ENCODE measurements around the gene ADCY9.
"Not testable (repeated sequence)": the region's sequence is repeated elsewhere in the genome, so short reads cannot be mapped to it uniquely, and the experiment has no call there.

Gene ADCY9

DNA sequence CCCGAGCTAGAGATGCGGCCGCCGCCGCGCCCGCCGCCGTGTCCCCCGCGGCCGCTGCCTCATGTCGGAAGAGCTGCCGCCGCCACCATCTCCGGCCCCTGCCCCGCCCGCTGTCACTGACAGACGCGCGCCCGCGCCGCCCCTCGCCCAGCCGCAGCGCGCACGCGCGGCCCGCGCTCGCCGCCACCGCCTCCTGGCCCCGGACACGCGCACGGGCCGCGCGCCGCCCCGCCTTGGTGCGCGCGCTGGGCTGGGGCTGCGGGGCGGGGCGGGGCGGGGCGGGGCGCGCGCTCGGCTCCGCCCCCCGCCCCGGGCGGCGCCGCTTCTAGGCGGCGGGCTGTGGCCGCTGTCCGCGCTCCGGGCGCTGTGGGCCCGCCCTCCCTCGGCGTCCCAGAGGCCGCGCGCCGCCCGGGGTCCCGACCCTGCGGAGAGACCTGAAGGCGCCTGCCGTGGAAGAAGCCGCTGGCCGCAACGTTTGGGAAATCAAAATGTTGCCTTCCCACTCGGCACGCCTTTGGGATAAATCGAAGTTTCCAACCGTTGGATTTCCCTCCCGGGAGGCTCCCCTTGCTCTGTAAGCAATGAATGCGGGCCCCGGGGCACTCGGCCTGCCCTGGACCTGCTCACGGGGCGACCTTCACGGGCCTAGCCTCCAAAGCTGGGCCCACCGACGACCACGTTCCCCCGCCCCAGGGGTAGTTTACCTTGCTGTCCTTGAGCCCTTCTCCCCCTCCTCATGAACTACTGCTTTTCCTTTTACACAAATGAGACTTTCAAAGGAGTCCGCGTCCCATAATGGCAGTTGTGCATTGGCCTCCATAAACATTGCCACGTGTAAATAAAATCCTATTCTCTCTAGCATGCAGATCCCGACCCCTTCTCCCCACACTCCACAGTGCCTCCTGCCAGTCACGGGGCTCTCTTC is at the start of gene ADCY9:
Gene ADCY9 (minus strand): TSS at position 118 of the 925 bp plus-strand sequence. CDS start 1,000 bp downstream, outside the sequence.
- DNase-seq = peak; percentile 72

DNA sequence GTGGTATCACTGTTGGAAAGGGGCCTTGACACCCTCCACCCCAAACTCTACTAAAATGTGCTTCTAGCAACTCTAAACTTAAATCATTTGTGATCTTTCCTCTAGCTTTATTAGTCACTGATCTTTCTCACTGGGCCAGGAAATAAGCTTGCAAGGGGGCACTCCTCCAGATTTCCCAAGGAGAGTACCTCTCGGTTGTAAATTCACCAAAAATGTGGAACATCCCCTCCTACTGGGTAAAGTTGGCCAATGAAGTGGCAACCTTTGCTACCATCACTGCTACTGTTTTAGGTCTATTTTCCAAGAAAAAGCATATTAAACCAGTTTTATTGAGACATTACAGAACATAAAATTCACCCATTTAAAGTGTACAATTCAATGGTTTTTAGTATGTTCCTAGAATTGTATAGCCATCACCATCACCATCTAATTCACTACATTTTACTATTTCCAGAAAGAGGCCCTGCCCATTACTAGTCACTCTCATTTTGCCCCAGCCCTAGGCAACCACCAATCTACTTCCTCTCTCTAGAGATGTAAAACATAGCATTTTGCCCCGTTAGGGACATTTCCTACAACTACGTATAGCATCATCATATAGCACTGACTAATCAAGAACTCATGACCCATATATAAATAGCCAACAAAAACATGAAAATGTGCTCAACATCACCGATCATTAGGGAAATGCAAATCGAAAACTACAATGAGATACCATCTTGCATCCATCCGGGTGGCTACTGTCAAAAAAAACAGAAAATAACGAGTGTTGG is 44.6 kb upstream of the ADCY9 start:
- DNase-seq = no peak

- peak; percentile 51 for DNase-seq
Observed at GRCh38 chr16:4159726-4160125, 43.5 kb upstream of the ADCY9 start.

DNA sequence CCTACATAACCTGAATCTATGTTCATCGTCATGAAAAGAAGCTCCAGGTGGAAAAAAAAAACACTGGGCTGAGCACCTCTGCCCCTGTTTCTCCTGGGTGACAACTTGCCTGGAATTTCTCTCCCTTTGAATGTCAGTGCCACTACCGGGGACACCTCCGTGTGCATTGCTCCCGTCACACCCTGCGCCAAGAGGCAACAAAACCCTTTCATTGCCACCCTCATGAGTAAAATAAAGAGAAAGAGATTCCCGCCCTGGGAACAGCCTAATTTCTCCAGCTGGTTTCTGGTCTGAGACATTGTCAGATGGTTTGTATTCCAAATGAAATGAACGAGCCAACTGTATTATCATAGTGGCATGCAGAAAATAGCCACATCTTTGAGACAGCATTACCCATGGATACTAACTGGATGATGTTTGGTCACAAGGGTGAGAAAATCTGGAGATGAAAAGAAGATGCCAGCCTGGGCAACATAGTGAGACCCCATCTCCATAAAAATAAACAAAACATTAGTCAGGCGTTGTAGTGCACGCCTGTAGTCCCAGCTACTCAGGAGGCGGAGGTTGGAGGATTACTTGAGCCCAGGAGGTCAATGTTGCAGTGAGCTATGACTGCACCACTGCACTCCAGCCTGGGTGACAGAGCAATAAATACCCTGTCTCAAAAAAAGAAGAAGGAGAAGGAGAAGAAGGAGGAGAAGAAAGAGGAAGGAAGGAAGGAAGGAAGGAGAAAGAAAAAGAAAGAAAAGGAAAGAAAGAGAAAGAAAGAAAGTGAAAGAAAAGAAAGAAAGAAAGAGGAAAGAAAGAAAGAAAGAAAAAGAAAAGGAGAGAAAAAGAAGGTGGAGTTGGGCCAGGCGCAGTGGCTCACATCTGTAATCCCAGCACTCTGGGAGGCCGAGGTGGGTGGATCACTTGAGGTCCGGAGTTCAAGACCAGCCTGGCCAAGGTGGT is 42.2 kb upstream of the ADCY9 start:
- no peak for DNase-seq

- no peak for DNase-seq
Observed at GRCh38 chr16:4157376-4157825, 41.2 kb upstream of the ADCY9 start.

- not testable (repeated sequence) for DNase-seq
Observed at GRCh38 chr16:4156503-4156902, 40.3 kb upstream of the ADCY9 start.

- not testable (repeated sequence) for DNase-seq
Observed at GRCh38 chr16:4153364-4153763, 37.1 kb upstream of the ADCY9 start.

DNA sequence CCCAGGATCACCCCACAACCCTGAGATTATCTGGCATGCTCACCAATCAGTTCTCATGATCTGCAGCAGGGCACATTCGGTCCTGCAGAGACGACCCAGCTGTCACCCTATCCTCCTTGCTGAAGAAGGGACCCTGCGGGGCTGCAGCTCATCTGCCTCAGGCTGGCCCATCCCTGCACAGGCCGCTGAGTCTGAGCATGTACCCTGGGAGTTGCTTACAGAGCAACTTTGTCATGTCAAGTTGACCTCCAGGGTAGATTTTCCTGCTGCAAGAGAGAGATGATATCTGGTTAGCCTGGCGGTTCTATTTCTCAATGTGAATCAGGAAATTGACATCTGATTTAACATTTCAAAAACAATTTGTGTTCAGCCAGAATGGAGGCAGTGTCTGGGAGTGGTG is 36.0 kb upstream of the ADCY9 start:
- no peak for DNase-seq

GRCh38 chr16:4147236-4147635 is 31.0 kb upstream of the ADCY9 start:
- DNase-seq = no peak

- DNase-seq = no peak
Observed at GRCh38 chr16:4142268-4142667, 26.0 kb upstream of the ADCY9 start.

- no peak for DNase-seq
Observed at GRCh38 chr16:4141604-4142003, 25.4 kb upstream of the ADCY9 start.

DNA sequence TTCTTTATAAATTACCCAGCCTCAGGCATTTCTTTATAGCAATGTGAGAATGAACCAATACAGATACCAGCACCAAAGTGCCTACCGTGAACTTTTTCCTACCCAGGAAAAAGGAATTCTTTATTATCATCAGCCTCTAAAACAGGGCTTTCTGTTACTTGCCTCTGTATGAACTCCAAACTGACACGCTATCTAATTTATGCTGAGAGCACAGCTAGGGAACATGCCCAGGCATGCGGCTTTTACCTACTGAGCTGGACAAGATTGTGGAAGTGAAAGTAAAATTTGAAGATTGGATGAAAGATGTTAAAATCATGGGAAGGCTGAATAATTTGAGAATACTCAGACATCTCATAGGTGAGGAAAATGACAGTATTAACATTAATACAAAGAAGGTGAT is 24.4 kb upstream of the ADCY9 start:
- peak; percentile 61 for DNase-seq

DNA sequence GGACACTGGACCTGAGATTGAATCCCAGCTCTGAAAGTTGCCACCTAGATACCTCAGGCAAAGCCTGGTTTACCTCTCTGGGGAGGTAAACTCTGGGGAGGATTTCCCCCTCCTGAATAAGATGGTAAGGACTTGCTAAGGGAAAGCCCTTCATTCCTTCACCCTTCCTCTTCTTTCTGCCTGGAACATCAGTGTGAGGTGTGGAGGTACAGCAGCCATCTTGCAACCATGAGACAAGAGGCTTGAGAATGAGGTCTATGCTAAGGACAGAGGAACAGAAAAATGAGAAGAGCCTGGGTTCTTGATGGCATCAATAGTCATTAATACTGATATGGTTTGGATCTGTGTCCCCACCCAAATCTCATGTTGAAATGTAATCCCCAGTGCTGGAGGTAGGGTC is 23.7 kb upstream of the ADCY9 start:
- DNase-seq = no peak

- no peak for DNase-seq
Observed at GRCh38 chr16:4138713-4139112, 22.5 kb upstream of the ADCY9 start.

DNA sequence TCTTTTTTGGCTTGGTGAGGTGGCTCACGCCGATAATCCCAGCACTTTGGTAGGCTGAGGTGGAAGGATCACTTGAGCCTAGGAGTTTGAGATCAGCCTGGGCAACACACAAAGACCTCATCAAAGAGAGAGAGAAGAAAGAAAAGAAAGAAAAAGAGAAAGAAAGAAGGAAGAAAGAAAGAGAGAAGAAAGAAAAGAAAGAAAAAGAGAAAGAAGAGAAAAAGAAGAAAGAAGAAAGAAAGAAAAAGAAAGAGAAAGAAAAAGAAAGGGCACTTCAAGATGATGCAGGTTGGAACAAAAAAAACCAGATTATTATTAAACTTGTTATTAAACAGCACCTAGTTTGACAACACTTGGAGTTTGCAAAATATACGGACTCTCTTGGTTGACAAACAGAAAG is 21.2 kb upstream of the ADCY9 start:
- no peak for DNase-seq

DNA sequence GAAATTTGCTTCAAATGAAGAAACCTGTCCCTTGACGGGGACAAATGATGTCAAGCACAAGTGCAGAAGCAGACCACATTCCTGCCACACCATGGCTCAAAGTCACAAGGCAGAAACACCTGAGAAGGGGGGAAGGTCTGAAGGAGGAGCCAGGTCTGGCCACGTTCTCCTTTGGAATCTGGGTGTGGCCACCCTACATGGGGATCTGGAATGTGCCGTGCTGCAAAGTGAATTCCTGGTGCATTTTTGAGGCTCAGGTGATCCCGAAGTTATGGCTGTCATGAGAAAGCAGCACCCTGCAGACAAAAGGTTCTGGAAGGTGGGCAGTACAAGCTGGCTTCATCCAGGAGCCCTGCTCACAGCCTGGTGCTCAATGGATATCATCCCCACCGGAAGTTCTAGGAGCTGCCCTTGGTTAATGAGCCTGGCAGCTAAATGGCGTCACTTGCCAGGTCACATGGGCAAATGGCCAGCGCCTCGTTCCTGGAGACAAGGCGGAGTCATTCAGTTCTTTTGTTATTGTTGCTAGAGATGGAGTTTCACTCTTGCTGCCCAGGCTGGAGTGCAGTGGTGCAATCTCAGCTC is 20.1 kb upstream of the ADCY9 start:
- DNase-seq = no peak

GRCh38 chr16:4135537-4135936 is 19.3 kb upstream of the ADCY9 start:
- DNase-seq = no peak

GRCh38 chr16:4133897-4134372 is 17.7 kb upstream of the ADCY9 start:
- DNase-seq = no peak

DNA sequence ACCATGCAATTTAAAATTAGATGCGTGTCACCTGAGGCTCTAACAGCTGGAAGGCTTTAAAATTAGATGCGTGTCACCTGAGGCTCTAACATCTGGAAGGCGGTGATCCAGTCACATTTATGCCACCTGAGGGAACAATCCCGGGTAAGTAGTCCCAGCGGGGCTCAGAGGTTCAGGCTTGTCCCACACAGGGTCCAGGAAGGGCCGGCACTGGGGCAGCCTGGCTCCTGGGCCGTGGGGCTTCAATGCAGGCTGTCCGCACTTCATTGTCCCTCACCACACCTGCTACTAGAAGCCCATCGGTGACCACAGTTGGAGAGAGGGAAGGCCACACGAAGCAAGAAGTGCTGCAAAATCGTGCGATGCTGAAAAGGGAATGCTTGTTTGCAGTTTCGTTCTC is 15.4 kb upstream of the ADCY9 start:
- DNase-seq = no peak

DNA sequence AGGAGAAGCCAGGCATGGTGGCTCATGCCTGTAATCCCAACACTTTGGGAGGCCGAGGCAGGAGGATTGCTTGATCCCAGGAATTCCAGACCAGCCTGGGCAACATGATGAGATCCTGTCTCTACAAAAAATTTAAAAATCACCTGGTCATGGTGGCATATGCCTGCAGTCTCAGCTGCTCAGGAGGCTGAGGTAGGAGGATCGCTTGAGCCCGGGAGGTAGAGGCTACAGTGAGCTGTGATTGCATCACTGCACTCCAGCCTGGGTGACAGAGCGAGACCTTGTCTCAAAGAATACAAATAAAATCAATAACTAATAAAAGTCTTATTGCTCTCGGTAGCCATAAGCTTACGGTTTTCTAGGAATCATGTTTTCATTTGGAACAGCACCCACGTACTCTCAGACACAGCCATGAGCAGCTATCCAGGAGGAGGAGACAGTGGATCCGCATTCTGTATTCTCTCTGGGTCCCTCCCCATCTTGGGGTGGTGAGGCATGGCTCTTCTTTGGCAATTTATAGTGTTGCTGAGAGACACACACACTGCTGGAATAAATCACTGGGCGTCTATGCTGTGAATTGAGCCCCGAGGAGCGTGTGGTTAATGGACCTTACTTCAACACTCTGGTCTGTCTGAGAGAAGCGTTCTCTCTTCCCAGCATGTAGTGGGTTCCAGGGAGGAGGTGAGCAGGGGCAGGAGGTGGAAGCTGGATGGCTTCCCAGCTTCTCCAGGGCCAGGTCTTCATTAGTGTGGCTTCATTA is 8.5 kb upstream of the ADCY9 start:
- no peak for DNase-seq

GRCh38 chr16:4123616-4124300 is 7.5 kb upstream of the ADCY9 start:
- DNase-seq = no peak

All from fibroblast of upper back skin (primary cell).